GM15510 (cell line): Measurements from ENCODE around the gene KMT2B.

Source experiments
- POLR2A ChIP-seq: IDR thresholded peaks from 3 replicates; pipeline ENCODE4 v1.6.1; 2011; ENCODE audit warnings: borderline replicate concordance; ENCODE audit not compliant: insufficient read length; ENCODE audit errors: extremely low read depth

The KMT2B gene

DNA sequence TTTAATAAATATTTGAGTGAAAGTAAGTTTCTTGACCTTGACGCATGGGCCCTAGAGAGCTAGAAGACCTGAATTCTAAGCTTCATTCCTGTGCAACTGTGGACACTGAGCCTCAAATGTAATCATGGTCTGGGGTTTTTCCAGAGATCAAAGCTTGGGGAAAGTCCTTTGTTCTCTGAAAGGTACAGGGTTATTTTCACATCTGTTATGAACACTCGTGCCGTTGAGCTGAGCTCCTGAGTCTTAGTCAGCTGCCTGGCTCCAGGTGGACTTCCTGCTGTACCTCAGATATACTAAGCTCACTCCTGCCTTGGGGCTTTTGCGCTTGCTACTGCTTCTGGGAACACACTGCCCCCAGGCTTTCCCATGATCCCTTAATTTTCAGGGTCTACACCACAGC is 21.0 kb upstream of the KMT2B start:
- TF ChIP-seq POLR2A: no peak

DNA sequence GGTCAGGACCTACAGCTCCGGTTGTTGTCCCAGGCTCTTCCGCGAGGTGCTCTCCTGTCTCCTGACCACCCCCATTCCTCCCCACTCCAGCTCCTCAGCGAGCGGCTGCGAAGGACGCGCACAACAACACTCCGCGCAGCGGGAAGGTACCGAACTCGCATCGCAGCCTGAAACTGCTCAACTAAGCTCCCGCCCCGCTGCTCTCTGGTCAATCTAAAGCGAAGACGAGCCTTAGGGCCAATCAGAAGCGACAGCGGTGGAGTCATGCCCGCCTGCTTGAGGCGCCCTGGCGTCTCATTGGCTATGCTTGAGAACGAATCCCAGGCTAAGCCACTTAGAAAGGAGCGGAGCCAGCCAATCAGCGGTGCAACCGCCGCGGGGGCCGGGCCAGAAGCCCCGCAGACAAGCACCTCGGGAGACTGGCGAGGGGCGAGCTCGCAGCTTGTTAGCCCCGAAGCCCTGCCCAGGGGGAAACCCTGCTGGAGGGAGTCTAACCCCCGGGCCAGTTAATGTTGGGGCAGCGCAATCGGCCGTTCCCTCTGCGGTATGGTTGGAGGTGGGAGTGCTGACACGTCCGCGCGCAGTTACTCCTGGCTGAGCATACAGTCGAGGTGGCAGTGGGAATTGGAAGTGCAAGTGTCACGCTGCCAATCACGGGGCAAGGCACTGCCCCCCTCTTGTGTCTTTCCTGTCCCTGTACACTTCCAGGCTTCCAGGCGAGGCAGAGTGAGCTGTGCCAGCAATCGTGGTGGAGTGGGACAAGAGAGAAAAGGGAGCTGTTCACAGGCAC is 15.4 kb upstream of the KMT2B start:
- TF ChIP-seq POLR2A: peak; percentile 76

DNA sequence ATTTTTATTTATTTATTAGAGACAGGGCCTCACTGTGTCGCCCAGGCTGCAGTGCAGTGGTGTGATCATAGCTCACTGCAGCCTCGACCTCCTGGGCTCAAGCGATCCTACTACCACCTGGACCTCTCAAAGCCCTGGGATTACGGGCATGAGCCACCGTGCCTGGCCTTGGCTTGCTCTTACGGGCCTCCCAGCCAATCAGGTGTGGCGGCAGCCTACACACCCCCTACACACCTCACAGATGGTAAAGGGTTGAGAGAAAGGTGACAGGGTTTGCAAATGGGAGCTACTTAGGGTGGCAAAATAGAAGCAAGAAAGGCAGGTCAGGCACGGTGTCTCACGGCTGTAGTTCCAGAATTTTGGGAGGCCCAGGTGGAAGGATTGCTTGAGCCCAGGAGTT is 14.5 kb upstream of the KMT2B start:
- no peak for TF ChIP-seq POLR2A

DNA sequence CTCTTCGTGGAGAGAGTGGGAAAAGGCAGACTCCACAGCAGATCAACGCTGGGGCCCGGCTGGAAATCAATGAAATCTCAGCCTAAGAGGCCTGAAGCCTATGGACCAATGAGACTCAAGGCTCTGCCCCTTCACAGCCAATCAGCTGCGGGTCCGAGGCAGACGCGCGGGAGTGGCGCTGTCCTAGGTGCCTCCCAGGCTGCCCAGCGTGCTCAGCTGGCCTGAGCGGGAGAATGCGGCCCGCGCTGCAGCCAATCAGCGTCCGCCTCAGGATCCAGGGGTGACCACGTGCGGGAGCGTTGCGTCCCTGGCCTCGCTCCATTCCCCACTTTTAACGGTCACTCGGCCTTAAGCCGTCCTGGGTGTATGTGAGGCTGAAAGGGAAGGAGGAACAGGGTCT is 13.6 kb upstream of the KMT2B start, which contains the start of gene ZBTB32:
Gene ZBTB32 (plus strand): TSS at position 341 of the 400 bp plus-strand sequence. CDS start 10,069 bp downstream, outside the sequence.
- TF ChIP-seq POLR2A: no peak

DNA sequence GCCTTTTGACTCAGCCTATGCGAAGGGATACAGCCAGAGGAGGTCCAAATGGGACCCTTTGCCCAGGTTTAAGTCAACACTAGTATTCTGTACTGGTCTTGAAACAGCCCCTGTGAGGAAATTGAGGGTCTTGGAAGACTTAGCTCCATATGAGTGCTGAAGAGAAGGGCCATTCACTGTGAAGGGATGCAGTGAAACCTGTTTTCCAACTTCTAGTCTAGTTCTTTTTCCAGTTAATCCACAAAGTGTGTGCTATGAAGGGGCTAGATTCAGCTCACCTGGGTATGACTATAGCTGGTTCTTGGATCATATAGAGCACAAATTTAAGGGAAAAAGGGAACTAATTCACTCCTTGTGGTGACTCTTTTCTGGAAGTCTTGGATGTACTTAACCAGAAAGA is 9.4 kb upstream of the KMT2B start:
- no peak for TF ChIP-seq POLR2A

DNA sequence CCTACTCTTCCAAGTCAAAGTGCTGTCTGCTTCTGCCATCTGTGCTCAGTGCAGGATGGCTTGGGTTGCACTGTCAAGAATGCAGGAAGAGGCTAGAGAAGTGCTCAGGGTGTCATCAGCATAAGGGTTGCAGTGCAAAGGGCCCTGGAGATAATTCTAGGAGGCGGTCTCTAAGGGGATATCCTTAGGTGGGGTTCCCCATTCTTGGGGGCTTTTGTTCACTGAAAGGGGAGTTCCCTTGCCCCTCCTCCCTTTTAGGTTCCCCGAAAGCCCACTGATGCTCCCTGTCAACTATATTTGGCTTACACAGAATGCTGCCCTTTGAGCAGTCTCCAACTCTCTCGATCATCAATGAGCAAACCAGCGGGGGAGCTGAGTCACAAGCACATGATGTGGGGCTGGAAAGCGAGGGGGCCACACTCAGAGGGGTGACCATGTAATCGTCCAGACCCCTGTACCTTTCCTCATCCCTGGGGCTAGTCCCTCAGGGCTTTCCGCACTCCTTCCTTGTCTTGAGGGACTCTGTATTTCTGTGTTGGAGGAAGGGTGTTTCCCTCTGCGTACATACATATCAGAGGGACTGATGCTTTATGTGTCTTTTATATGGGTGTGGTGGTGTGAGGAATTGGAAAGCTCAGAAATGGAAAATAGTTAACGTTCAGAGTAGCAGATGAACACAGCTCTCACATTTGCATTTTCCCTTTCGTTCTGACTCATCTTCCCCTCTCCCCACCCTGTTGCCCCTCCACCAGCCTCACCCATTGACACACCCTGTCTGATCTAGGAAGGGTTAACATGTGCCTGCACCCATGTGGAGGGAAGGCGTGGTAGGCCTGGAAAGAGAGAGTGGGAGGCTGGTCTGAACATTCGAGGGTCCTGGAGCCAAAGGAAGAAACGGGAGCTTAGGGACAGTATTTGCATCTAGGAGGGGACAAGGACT is 6.7 kb upstream of the KMT2B start:
- TF ChIP-seq POLR2A: peak; percentile 33

DNA sequence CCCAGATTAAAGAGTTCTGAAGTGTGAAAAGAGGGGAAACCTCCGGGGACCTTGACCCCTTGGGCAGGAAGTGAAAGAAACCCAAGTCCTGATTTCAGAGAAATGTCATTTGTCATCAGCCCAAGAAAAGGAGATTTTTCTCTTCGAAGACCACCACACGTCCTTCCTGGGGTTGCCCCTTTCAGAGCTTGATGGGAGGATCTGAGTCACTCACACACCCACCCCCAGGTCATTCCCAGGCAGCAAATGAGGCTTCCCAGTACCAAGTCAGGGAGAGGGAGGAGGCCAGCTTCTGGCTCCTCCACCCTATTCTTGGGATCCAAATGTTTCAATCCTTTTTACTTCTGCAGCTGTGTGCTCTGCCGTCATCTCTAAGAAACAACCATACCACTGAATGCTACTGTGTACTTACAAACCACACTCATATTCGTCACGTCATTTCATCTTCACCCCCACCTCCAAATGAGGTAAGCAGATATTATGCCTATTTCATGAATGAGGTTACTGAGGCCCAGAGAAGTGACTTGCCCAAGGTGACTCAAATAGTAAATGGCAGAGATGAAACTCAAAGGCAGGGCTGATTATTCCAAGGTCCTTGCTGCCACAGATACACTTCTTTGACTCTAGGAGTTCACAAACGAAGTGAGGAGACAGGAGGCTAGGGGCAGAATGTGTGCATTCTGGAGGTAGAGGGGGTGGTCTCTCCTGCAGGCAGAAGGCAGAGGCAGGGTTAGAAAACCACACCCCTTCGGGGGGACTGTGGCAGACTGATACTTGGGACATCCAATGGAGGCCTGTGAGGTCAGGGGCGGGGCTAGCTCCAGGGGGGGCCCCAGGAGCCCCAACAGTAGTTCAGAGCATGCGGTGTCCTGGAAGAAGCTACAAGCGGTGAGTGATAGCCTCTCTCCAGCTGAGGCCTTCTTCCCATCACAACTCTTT is 5.0 kb upstream of the KMT2B start:
- TF ChIP-seq POLR2A: peak; percentile 91

DNA sequence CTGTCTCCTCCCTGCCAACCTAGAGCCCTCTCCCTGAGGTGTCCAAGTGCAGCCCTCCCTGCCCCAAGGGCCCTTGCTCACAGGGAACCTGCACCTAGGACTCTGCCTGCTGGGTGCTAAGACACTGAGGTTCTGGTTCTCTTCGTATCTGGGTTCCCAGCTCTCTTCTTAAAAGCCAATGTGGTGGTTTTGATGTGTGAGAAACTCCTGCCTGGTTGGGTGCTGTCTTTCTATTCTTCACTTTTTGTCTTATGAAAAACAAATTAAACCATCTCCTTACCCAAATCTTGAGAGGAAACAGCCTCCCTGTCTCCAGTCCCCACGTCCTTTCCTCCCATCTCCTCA is 4.3 kb upstream of the KMT2B start:
- no peak for TF ChIP-seq POLR2A

DNA sequence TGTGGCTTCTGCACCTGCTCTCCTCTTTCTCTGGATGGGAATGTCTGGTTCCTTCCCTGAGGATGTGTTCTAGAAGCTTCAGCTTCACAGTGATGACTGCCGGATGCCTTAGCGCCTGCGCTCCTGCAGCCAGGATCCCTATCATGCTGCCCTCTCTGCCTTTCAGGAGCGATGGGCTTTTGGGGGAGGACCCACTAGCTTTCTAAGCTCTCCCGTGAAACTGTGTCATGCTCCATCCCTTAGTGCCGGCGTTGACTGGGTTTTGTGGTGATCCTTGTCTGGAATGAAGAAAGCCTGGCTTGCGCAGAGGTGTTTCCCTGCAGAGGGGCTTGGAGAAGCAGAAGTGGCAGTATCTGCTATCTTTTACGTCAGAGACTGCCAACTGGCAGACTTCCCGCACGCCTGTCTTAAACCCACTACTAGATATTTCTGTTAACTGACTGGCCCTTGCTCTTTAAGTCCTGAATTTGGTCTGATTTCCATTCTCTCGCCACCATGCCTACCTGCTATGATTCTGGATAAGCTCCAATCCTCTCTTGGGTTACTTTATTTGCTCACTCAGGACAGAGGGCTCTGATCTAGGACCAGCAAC is 3.8 kb upstream of the KMT2B start:
- no peak for TF ChIP-seq POLR2A

DNA sequence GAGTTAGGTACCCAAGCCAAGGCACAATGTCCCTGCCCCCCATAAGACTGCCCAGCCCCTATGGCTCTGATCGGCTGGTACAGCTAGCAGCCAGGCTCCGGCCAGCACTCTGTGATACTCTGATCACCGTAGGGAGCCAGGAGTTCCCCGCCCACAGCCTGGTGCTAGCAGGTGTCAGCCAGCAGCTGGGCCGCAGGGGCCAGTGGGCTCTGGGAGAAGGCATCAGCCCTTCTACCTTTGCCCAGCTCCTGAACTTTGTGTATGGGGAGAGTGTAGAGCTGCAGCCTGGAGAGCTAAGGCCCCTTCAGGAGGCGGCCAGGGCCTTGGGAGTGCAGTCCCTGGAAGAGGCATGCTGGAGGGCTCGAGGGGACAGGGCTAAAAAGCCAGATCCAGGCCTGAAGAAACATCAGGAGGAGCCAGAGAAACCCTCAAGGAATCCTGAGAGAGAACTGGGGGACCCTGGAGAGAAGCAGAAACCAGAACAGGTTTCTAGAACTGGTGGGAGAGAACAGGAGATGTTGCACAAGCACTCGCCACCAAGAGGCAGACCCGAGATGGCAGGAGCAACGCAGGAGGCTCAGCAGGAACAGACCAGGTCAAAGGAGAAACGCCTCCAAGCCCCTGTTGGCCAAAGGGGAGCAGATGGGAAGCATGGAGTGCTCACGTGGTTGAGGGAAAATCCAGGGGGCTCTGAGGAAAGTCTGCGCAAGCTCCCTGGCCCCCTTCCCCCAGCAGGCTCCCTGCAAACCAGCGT is 3.0 kb upstream of the KMT2B start:
- peak; percentile 20 for TF ChIP-seq POLR2A

DNA sequence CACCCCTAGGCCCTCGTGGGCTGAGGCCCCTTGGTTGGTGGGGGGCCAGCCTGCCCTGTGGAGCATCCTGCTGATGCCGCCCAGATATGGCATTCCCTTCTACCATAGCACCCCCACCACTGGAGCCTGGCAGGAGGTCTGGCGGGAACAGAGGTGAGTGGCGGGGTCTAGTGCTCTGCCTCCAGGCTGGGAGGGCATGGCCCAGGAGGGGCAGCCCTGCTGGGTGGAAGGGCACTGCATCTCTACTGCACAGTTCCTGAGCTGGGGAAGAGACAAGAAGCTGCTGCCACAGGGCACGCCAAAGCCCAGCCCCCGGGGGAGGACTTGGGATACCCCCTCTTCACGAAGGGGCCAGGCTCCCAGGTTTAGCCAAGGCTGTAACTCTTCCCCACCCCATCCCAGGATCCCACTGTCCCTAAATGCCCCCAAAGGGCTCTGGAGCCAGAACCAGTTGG is 2.4 kb upstream of the KMT2B start:
- no peak for TF ChIP-seq POLR2A

DNA sequence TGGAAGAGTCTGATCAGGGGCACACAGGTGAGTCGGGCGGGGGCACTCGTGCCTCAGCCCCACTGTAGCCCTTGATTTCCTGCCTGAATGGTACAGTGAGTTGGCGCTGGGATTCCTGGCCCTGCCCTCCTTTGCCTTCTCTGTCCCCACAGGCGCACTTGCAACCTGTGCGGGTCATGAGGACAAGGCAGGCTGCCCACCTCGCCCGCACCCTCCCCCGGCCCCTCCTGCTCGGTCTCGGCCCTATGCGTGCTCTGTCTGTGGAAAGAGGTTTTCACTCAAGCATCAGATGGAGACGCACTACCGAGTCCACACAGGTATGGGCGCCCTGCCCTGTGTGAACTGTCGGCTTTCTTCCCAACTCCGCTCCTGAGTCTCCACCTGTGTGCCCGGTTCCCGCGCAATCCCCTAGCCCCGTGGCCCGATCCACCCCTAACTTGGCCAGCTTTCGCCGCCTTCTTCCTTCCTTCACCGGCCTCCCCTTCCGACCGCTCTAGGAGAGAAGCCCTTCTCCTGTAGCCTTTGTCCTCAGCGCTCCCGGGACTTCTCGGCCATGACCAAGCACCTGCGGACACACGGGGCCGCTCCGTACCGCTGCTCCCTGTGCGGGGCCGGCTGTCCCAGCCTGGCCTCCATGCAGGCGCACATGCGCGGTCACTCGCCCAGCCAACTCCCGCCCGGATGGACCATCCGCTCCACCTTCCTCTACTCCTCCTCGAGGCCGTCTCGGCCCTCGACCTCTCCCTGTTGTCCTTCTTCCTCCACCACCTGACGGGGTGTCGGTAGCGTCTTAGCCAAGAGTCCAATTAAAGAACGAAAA is 1.6 kb upstream of the KMT2B start:
- TF ChIP-seq POLR2A: peak; percentile 23

DNA sequence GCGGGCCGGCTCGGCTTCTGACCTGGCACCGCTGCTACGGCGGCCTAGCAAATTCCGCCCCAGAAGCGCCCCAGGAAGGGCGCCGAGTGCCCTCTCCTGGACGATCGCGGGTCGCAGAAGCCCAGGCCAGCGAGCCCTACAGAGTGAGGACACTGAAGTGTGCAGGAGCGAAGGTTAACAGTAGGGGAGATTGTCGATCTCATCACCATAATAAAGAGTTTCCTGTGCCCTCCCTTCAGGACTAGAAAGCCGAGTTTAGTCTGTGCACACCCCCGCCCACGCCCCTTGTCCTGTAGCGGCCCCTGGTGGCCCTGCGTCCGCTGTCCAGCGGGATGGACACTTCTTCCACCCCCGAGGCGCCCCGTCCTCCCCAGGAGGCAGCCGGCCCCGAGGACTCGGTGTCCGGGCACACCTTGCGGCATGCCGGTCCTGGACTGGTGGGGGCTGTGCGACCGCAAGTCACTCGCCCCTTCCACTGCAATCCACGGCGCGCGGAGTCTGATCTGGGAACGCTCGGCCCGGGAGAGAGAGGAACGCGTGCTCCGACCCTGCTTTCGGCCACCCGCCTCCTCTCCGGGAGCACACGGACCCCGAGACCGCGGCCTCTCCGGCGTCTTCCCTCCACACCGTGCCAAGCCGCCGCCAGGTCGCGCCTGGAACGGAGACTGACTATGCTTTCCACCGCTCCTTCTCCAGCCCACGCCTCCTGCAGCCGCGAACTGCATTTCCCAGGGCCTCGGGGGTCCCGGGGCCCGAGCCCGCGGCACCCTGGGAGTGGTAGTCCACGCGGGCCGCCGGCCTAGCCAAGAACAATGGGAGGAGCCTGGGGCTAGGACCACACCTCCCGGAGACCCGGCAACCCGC is 770 bp upstream of the KMT2B start:
- peak; percentile 60 for TF ChIP-seq POLR2A
